BLaER1 treated with 17β-estradiol and CSF1 and Interleukin-3, amounts not matched to agents 10 nM and 100 nM (cell line): ENCODE data around the gene AGAP1.

Source experiments
- H3K27ac ChIP-seq, 11 experiments: shearing (Covaris generic); formaldehyde crosslinking; 2 replicates each; pipeline ENCODE4 v1.8.1; 2022
- H3K27me3 ChIP-seq, 11 experiments: shearing (Covaris generic); formaldehyde crosslinking; 2 replicates each; pipeline ENCODE4 v1.8.1; 2022
- H3K36me3 ChIP-seq, 11 experiments: shearing (Covaris generic); formaldehyde crosslinking; 2 replicates each; pipeline ENCODE4 v1.8.1; 2022
- H3K4me1 ChIP-seq, 10 experiments: shearing (Covaris generic); formaldehyde crosslinking; 2 replicates each; pipeline ENCODE4 v1.8.1; 2022
- H3K4me2 ChIP-seq, 11 experiments: shearing (Covaris generic); formaldehyde crosslinking; 2 replicates each; pipeline ENCODE4 v1.8.1; 2022
- H3K4me3 ChIP-seq, 10 experiments: shearing (Covaris generic); formaldehyde crosslinking; 2 replicates each; pipeline ENCODE4 v1.8.1; 2022
- H3K9ac ChIP-seq, 11 experiments: shearing (Covaris generic); formaldehyde crosslinking; 2 replicates each; pipeline ENCODE4 v1.8.1; 2022
- H3K9me3 ChIP-seq, 11 experiments: shearing (Covaris generic); formaldehyde crosslinking; replicated peaks in 1 of 11; 2 replicates each; pipeline ENCODE4 v1.8.1; 2022
- H4K20me1 ChIP-seq, 11 experiments: shearing (Covaris generic); formaldehyde crosslinking; 2 replicates each; pipeline ENCODE4 v1.8.1; 2022
- Cebpa-rat ChIP-seq, 11 experiments: shearing (Covaris generic); IDR thresholded peaks; 2 replicates each; pipeline ENCODE4 v1.8.1; 2022

AGAP1 gene

DNA sequence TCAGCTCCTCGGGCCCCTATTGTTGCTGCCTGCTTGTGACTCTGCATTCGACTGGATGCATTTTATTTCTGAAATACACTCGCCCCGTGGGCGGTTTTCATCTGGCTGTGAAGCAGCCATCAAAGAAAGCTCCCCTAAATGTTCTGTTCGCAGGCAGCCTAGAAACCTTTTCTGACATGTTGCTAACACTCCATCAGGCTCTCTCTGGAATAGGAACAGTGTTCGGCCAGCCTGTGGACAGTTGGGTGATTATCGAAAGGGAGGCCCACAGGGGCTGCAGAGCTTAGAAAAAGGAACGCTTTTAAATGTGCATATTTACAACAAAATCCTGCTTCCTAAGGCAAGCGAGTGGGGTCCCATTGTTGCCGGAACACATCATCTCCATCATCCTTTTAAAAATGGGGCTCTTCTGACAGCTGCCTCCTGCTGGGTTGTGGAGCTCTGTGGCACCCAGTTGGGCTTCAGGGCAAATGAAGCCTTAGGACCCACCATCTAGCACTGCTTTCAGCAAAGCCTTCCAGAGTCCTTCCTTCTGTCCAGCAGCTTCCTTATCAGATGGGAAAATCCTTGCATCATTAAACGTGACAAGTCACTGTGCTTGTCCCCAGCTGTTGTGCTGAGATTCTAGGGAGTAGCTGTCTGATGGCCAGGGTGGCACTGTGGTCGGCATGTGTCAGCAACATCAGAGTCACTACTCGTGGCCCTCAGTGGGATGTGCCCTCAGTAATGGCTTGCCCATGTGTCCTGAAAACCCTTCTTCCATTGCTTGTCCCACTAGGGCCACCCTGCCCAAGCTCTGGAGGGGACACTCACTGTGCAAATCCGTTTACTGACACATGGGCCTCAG lies 571.7 kb downstream of the AGAP1 start:
- Histone ChIP-seq H3K9me3 (no peaks in the 10 kb centered on the region), H3K36me3 (peaks cover 0 to 69% (median 16%) of the 10 kb centered on the region in 11 experiments; a peak in 15 of 22 replicates), H3K4me3 (no peak overlapping the region), H3K4me2 (no peak overlapping the region), H3K4me1 (0 out of 20 replicates have a peak, but pooled peaks cover 0 to 5% (median 0%) of the 10 kb centered on the region in 10 experiments), H3K27me3 (no peaks in the 10 kb centered on the region), H4K20me1 (no peaks in the 10 kb centered on the region; a peak in 1 of 22 replicates), H3K9ac (no peak overlapping the region), H3K27ac (no peak overlapping the region)
- TF ChIP-seq Cebpa-rat (IDR thresholded peaks at IDR 0.05): no peak

DNA sequence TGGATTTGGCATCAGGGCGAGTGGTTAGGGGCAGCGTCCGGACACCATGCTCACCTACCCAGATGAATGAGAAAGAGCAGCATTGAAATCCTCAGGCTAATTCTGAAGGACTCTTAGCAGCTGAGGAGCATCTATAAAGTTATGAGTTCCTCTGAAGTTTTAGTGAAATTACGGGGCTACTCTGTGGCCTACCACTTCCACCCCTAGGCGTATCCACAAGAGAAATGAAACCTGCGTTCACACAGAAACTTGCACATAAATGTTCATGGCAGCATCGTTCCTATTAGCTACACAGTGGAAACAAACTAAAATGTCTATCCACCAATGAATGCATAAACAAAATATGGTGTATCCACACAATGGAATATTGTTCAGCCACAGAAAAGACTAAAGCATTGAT lies 576.4 kb downstream of the AGAP1 start:
- no peak overlapping the region for H3K9ac ChIP-seq
- no peaks in the 10 kb centered on the region for H3K9me3 ChIP-seq
- no peak overlapping the region for H3K27ac ChIP-seq
- peaks cover 0 to 55% (median 11%) of the 10 kb centered on the region in 11 experiments; a peak in 16 of 22 replicates for H3K36me3 ChIP-seq
- H4K20me1 ChIP-seq: no peaks in the 10 kb centered on the region; a peak in 1 of 22 replicates
- H3K4me2 ChIP-seq: no peak overlapping the region
- TF ChIP-seq Cebpa-rat (IDR thresholded peaks at IDR 0.05): no peak
- 0 out of 20 replicates have a peak, but pooled peaks cover 0 to 5% (median 0%) of the 10 kb centered on the region in 10 experiments for H3K4me1 ChIP-seq
- H3K27me3 ChIP-seq: no peaks in the 10 kb centered on the region
- no peak overlapping the region for H3K4me3 ChIP-seq

DNA sequence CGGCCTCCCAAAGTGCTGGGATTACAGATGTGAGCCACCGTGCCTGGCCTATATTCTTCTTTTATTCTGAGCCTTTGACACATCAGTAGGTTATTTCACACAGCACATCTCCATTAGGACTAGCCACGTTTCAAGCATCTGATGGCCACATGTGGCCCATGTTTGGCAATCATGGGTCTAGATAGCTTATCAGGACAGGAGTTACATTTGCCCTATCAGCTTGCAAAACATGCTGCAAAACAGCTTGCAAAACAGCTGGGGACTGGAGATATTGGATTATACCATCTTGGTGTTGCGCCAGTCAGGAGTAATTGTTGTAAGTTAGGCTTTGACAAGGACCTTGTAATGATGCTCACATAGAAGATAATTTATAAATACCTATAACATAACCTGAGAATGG lies 579.4 kb downstream of the AGAP1 start:
- Histone ChIP-seq H3K9me3 (no peaks in the 10 kb centered on the region), H3K36me3 (peaks cover 0 to 44% (median 3%) of the 10 kb centered on the region in 11 experiments; a peak in 11 of 22 replicates), H4K20me1 (no peaks in the 10 kb centered on the region), H3K27me3 (no peaks in the 10 kb centered on the region), H3K4me3 (no peak overlapping the region), H3K27ac (no peak overlapping the region), H3K4me2 (no peak overlapping the region), H3K4me1 (0 out of 20 replicates have a peak, but pooled peaks cover 0 to 5% (median 0%) of the 10 kb centered on the region in 10 experiments), H3K9ac (no peak overlapping the region)
- TF ChIP-seq Cebpa-rat (IDR thresholded peaks at IDR 0.05): no peak

DNA sequence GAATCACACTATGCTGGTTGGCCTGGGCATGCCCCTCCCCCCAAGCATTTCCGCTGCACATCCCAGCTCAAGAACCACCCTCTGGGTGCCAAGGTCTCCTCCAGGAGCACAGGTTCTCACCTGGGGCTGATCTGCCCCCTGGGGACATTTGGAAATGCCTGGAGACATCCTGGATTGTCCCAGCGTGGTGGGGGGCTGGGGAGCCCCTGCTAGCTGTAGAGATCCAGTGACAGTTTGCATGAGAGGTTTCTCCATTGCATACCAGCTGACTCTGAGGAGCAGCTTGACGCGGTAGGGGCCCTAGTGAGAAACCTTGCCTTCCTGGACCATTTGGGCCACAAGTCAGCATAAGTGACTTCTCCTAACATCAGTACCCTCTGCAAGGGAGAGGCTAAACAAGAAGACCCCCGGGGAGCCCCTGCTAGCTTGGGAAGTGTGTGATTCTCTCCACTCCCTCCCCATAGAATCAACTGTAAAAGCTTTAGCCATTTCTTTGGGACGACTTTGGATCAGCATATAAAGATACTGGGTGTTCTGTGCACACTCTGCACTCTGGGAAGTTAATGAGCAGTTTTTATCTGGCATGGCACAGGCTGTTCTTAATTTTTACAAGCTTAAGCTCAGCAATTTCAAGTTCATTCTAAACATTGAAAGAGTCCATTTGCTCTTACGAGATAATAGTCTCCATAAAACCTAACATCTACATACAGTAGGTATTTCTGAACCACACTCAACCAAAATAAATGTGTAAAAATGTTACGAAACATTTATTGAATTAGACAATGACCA lies 580.2 kb downstream of the AGAP1 start:
- Histone ChIP-seq H3K27me3 (no peaks in the 10 kb centered on the region), H3K4me3 (no peak overlapping the region), H3K36me3 (peaks cover 0 to 50% (median 8%) of the 10 kb centered on the region in 11 experiments; a peak in 12 of 22 replicates)

DNA sequence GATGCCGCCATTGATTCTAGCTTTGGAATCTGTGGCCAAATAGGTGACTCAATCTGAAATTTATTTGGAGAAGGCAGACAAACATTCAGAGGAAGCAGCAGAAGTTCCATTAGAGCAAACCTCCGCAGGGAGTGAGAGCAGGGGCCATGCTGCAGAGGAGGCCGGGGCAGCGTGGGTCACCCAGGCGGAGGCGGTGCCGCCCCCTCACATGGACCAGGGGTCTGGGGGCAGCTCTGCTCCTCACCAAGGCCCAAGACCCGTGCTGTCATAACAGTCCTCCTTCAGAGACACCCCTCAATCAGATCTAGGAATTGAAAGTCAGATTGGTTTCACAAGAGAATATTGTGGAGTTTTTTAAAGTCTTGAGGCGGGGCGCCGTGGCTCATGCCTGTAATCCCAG lies 582.0 kb downstream of the AGAP1 start:
- no peak for TF ChIP-seq Cebpa-rat (IDR thresholded peaks at IDR 0.05)
- no peaks in the 10 kb centered on the region for H3K4me1 ChIP-seq

More for the DNA sequence above, 580.2 kb downstream of the AGAP1 start:
- Histone ChIP-seq H3K9me3 (no peaks in the 10 kb centered on the region), H4K20me1 (no peaks in the 10 kb centered on the region), H3K27ac (no peak overlapping the region), H3K9ac (no peak overlapping the region), H3K4me2 (no peak overlapping the region), H3K4me1 (0 out of 20 replicates have a peak, but pooled peaks cover 0 to 5% (median 0%) of the 10 kb centered on the region in 10 experiments)
- TF ChIP-seq Cebpa-rat (IDR thresholded peaks at IDR 0.05): no peak

DNA sequence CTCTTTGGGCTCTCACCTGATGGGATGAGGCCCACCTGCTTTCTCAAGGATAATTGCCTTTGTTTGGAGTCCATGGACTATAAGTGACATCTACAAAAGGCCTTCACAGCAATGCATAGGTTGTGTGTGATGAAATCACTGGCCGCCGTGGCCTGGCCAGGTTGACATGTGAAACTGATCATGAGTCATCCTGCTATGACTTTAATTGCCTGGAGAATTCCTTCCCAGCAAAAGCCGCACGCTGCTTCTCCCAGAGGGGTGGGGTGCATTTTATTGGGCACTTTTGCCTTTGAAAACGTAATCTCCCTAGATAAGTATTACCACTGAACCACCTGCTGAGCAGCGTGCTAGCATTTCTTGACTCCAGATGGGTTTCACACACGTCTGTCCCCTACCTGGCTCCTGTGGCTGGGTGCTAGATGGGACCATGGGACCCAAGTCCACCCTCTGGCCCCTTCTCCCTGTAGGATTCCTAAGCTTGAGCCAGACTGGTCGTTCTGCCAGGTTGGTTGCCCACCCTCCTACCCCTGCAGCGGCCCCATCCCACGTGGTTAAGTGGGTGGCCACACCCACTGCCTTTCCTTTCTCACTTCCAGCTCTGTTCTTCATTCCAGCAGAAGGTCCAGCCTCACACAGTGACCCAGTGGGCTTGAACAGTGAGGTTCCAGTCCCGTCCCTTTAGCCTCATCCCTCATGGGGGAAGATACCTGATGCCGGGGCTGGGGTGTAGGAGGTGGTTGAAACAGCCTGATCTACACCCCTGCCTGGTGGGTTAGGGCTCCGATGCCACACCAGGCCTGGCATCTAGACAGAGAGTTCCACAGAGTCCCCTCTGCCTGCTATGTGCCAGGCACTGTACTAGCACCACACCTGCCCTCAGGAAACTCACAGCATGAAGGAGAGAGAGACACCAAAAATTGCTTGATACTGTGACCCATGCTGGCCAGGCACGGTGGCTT lies 584.7 kb downstream of the AGAP1 start:
- no peak overlapping the region for H3K27ac ChIP-seq
- peaks cover 0 to 28% (median 13%) of the 10 kb centered on the region in 11 experiments; a peak in 10 of 22 replicates for H3K36me3 ChIP-seq
- TF ChIP-seq Cebpa-rat (IDR thresholded peaks at IDR 0.05): no peak
- H3K4me1 ChIP-seq: peaks cover 0 to 1% (median 0%) of the 10 kb centered on the region in 10 experiments; a peak in 1 of 20 replicates
- no peak overlapping the region for H3K4me2 ChIP-seq
- H3K27me3 ChIP-seq: no peaks in the 10 kb centered on the region
- H4K20me1 ChIP-seq: no peaks in the 10 kb centered on the region
- no peak overlapping the region for H3K4me3 ChIP-seq
- H3K9ac ChIP-seq: no peak overlapping the region
- H3K9me3 ChIP-seq: no peaks in the 10 kb centered on the region

More for the DNA sequence above, 582.0 kb downstream of the AGAP1 start:
- H3K27ac ChIP-seq: no peak overlapping the region
- peaks cover 0 to 40% (median 13%) of the 10 kb centered on the region in 11 experiments; a peak in 12 of 22 replicates for H3K36me3 ChIP-seq
- no peak overlapping the region for H3K4me2 ChIP-seq
- no peaks in the 10 kb centered on the region for H3K27me3 ChIP-seq
- no peak overlapping the region for H3K9ac ChIP-seq
- H3K9me3 ChIP-seq: no peaks in the 10 kb centered on the region
- H3K4me3 ChIP-seq: no peak overlapping the region
- no peaks in the 10 kb centered on the region for H4K20me1 ChIP-seq

DNA sequence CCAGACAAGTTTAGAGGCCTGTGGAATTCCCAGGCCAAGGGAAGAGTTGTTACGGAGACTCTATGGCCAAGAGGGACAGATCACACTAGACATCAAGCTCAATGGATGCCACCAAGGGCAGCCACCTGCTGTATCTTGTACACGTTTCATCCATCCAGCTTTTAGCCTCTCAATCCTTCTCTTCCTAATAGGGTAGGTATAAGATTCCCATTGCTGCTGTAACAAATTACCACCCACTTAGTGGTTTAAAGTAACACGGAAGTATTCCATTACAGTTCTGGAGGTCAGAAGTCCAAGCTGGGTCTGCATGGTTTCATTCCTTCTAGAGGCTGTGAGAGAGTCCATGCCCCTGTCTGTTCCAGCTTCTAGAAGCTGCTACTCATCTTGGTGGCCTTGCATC lies 586.6 kb downstream of the AGAP1 start:
- H3K27me3 ChIP-seq: no peaks in the 10 kb centered on the region
- H3K9ac ChIP-seq: no peak overlapping the region
- no peak overlapping the region for H3K4me2 ChIP-seq
- peaks cover 0 to 16% (median 7%) of the 10 kb centered on the region in 10 experiments; a peak in 15 of 20 replicates for H3K4me1 ChIP-seq
- H3K27ac ChIP-seq: no peak overlapping the region
- H3K4me3 ChIP-seq: no peak overlapping the region
- H4K20me1 ChIP-seq: peaks cover 0 to 3% (median 0%) of the 10 kb centered on the region in 11 experiments; a peak in 2 of 22 replicates
- no peaks in the 10 kb centered on the region for H3K9me3 ChIP-seq
- H3K36me3 ChIP-seq: peaks cover 0 to 21% (median 2%) of the 10 kb centered on the region in 11 experiments; a peak in 8 of 22 replicates
- no peak for TF ChIP-seq Cebpa-rat (IDR thresholded peaks at IDR 0.05)

DNA sequence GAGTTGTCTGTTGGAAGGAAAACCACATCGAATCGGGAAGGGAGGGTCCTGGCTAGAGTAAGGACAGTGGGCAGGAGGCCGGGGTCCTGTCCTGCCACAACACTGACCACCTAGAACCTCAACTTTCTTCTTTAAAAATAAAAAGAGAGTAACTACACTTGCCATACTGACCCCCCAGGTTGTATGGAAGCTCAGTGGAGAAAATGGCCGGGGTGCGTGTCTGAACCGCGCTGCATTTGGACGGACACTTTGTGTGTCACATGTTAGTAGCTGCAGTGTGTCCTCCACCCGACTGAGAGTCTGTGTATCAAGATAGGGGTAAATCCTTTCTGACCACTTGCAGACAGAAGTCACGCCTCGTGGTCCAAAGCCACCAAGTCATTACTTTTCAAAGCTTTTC lies 587.3 kb downstream of the AGAP1 start:
- Histone ChIP-seq H4K20me1 (peaks cover 0 to 7% (median 0%) of the 10 kb centered on the region in 11 experiments; a peak in 3 of 22 replicates), H3K9me3 (no peaks in the 10 kb centered on the region), H3K27me3 (no peaks in the 10 kb centered on the region), H3K4me2 (no peak overlapping the region), H3K4me1 (peaks cover 0 to 24% (median 13%) of the 10 kb centered on the region in 10 experiments; a peak in 15 of 20 replicates), H3K9ac (no peak overlapping the region), H3K36me3 (peaks cover 0 to 18% (median 0%) of the 10 kb centered on the region in 11 experiments; a peak in 7 of 22 replicates), H3K4me3 (no peak overlapping the region), H3K27ac (no peak overlapping the region)
- no peak for TF ChIP-seq Cebpa-rat (IDR thresholded peaks at IDR 0.05)
